GM23338 (cell line): ENCODE results near the gene EPHA5. TPM values are rescaled to one million over a fixed set of nuclear protein-coding genes. Genes with fewer than 3 reads are reported as not detected.

Experiments used
- ATAC-seq: fragments of 200-7000 bp; cut with Tn5 transposase; 3 replicates; pipeline ENCODE4 v1.9.1; 2020
- DNase-seq: peaks from one replicate; pipeline ENCODE4 v3.0.0-alpha.2; 2015; ENCODE audit warnings: low spot score
- H2AFZ ChIP-seq: fragments of 200-600 bp; sonication (generic); 2 replicates; pipeline ENCODE4 v1.8.0; 2016; ENCODE audit warnings: antibody characterized with exemption, mild to moderate bottlenecking, moderate library complexity
- H3F3A ChIP-seq: fragments of 200-600 bp; sonication (generic); replicated peaks from 2 replicates; pipeline ENCODE4 v1.8.0; 2017; ENCODE audit warnings: antibody characterized with exemption, mixed run types, low read depth
- H3K27ac ChIP-seq: fragments of 200-600 bp; sonication (generic); 2 replicates; pipeline ENCODE4 v1.6.1; 2016; ENCODE audit warnings: low read depth
- H3K27me3 ChIP-seq: fragments of 200-600 bp; sonication (generic); 2 replicates; pipeline ENCODE4 v1.8.0; 2016; ENCODE audit warnings: mild to moderate bottlenecking, mixed run types, moderate library complexity; ENCODE audit not compliant: insufficient read depth
- H3K36me3 ChIP-seq: fragments of 200-600 bp; sonication (generic); 2 replicates; pipeline ENCODE4 v1.8.0; 2016; ENCODE audit warnings: mild to moderate bottlenecking; ENCODE audit not compliant: insufficient read depth
- H3K4me1 ChIP-seq: fragments of 200-600 bp; sonication (generic); 2 replicates; pipeline ENCODE4 v1.8.0; 2016; ENCODE audit warnings: mild to moderate bottlenecking, moderate library complexity; ENCODE audit not compliant: insufficient read depth
- H3K4me2 ChIP-seq: fragments of 200-600 bp; sonication (generic); 2 replicates; pipeline ENCODE4 v1.7.1; 2017; ENCODE audit warnings: mixed run types
- H3K4me3 ChIP-seq: fragments of 200-600 bp; sonication (generic); 2 replicates; pipeline ENCODE4 v1.6.1; 2016; ENCODE audit warnings: mixed run types
- H3K79me2 ChIP-seq: fragments of 200-600 bp; sonication (generic); replicated peaks from 2 replicates; pipeline ENCODE4 v1.8.0; 2017; ENCODE audit warnings: mild to moderate bottlenecking; ENCODE audit not compliant: insufficient read depth
- H3K9me2 ChIP-seq: fragments of 200-600 bp; sonication (generic); 2 replicates; pipeline ENCODE4 v1.8.0; 2017; ENCODE audit not compliant: insufficient read depth
- H4K20me1 ChIP-seq: fragments of 200-600 bp; sonication (generic); replicated peaks from 2 replicates; pipeline ENCODE4 v1.8.0; 2017; ENCODE audit warnings: mild to moderate bottlenecking; ENCODE audit not compliant: insufficient read depth
- H3K27ac Mint-ChIP-seq: 2 replicates; pipeline ENCODE4 v1.8.0; 2020; ENCODE audit warnings: inconsistent platforms, mild to moderate bottlenecking, moderate library complexity, mixed read lengths
- H3K27me3 Mint-ChIP-seq: 3 replicates; pipeline ENCODE4 v1.8.0; 2022; ENCODE audit warnings: low read depth, mild to moderate bottlenecking, moderate library complexity, mixed read lengths, inconsistent platforms; ENCODE audit not compliant: insufficient read depth, poor library complexity
- H3K36me3 Mint-ChIP-seq: 3 replicates; pipeline ENCODE4 v1.8.0; 2021; ENCODE audit warnings: low read depth, mild to moderate bottlenecking, inconsistent platforms, moderate library complexity, mixed read lengths
- H3K4me1 Mint-ChIP-seq: 3 replicates; pipeline ENCODE4 v1.8.0; 2020; ENCODE audit warnings: mild to moderate bottlenecking, inconsistent platforms, mixed read lengths
- H3K4me3 Mint-ChIP-seq: 3 replicates; pipeline ENCODE4 v1.8.0; 2021; ENCODE audit warnings: moderate library complexity, mild to moderate bottlenecking, inconsistent platforms, mixed read lengths
- H3K9me3 Mint-ChIP-seq: 3 replicates; pipeline ENCODE4 v1.8.0; 2020; ENCODE audit warnings: moderate library complexity, mild to moderate bottlenecking, inconsistent platforms, mixed read lengths
- CREB1 ChIP-seq: fragments of 250-450 bp; sonication (Bioruptor Pico); IDR thresholded peaks from 2 replicates; pipeline ENCODE4 v1.5.0; 2020; ENCODE audit warnings: low read depth, mild to moderate bottlenecking, moderate library complexity
- EZH2 ChIP-seq: fragments of 200-600 bp; sonication (generic); IDR thresholded peaks from one replicate; pipeline ENCODE4 v1.8.0; 2017; ENCODE audit warnings: antibody characterized with exemption, mild to moderate bottlenecking, low read depth; ENCODE audit not compliant: unreplicated experiment
- EZH2phosphoT487 ChIP-seq: fragments of 200-600 bp; sonication (generic); IDR thresholded peaks from one replicate; pipeline ENCODE4 v1.8.1; 2018; ENCODE audit warnings: antibody characterized with exemption; ENCODE audit not compliant: unreplicated experiment
- JUNB ChIP-seq: IDR thresholded peaks from one replicate; pipeline ENCODE4 v1.6.1; 2016; ENCODE audit warnings: antibody characterized with exemption; ENCODE audit not compliant: unreplicated experiment
- NANOG ChIP-seq: IDR thresholded peaks from 2 replicates; pipeline ENCODE4 v1.6.1; 2016; ENCODE audit warnings: antibody characterized with exemption, borderline replicate concordance
- POLR2AphosphoS5 ChIP-seq: IDR thresholded peaks from 2 replicates; pipeline ENCODE4 v1.6.1; 2016; ENCODE audit warnings: antibody characterized with exemption, low read depth
- STAT1 ChIP-seq: IDR thresholded peaks from one replicate; pipeline ENCODE4 v1.6.1; 2016; ENCODE audit warnings: antibody characterized with exemption; ENCODE audit not compliant: unreplicated experiment
- ZNF114 ChIP-seq: fragments of 250-450 bp; sonication (Bioruptor Pico); IDR thresholded peaks from 2 replicates; pipeline ENCODE4 v1.5.0; 2020; ENCODE audit warnings: mild to moderate bottlenecking, moderate library complexity
- ZNF331 ChIP-seq: fragments of 250-450 bp; sonication (Bioruptor Pico); IDR thresholded peaks from 2 replicates; pipeline ENCODE4 v1.5.0; 2020; ENCODE audit warnings: low read depth, mild to moderate bottlenecking, moderate library complexity
- polyA plus RNA-seq: library from polyadenylated mRNA; unstranded; fragments of >200 nt; fragmentation: Nextera tagmentation; extraction: Ambion mirVana; gene quantifications from 2 replicates; pipeline ENCODE4 v1.2.1, GENCODE V29; 2016
- total RNA-seq: library from RNA; depleted of rRNA; stranded (reverse); fragments of >200 nt; shearing (Covaris generic); gene quantifications from 2 replicates; pipeline ENCODE4 v1.2.3, GENCODE V29; 2014
- TF ChIP-seq, protein P1 (sequence below): IDR thresholded peaks from one replicate; pipeline ENCODE4 v1.6.1; 2018; ENCODE audit warnings: antibody characterized with exemption; ENCODE audit not compliant: unreplicated experiment
- TF ChIP-seq, protein P2 (sequence below): IDR thresholded peaks from 2 replicates; pipeline ENCODE4 v1.6.1; 2016; ENCODE audit warnings: antibody characterized with exemption
- TF ChIP-seq, protein P3 (sequence below), 2 experiments: fragments of 200-600 bp in 1 of 2; sonication (generic) in 1 of 2; conservative IDR thresholded peaks; 2 replicates each; pipeline versions ENCODE4 v1.5.1 to v1.6.1; 2016 to 2017; ENCODE audit warnings: antibody characterized with exemption in 2 of 2, low read depth in 2 of 2, mild to moderate bottlenecking in 2 of 2, moderate library complexity in 1 of 2

The EPHA5 gene
- total and polyA plus RNA-seq, 2 experiments from 2014 or later: 0.05 to 0.24 TPM

DNA sequence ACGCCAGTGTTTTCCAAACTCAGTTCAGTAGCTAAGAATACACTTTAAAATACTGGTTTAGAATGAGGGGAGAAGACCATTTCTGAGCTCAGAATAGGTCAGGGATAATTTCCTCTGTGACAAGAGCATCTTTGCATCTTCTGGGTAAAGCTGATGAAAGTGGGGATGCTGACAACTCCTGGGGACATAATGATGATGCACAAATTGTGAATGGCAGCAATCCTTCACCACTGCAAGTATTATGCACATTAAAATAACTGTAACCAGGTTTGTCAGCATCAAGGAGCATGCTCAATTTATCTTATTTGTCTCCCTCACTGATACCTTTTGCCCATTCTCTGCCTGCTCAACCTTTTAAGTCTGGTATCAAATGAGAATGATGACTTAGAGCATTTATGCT is 248.2 kb downstream of the EPHA5 start:
- no peak overlapping the region for H3K4me3 ChIP-seq
- Mint-ChIP-seq H3K27ac (no peak overlapping the region), H3K9me3 (no peaks in the 10 kb centered on the region), H3K4me1 (no peaks in the 10 kb centered on the region), H3K4me3 (no peak overlapping the region), H3K36me3 (no peaks in the 10 kb centered on the region), H3K27me3 (no peaks in the 10 kb centered on the region)
- H3K27me3 ChIP-seq: no peaks in the 10 kb centered on the region
- no peak overlapping the region for H3K27ac ChIP-seq
- no peak overlapping the region for H2AFZ ChIP-seq
- DNase-seq: no peak
- no peaks in the 10 kb centered on the region for H3K9me2 ChIP-seq
- H3K36me3 ChIP-seq: no peaks in the 10 kb centered on the region
- TF ChIP-seq ZNF114 (CRISPR knock-in tag): no peak
- no peak for TF ChIP-seq EZH2phosphoT487
- no peaks in the 10 kb centered on the region for H3K4me1 ChIP-seq
- H3K79me2 ChIP-seq: no peaks in the 10 kb centered on the region
- no peaks in the 10 kb centered on the region for H3F3A ChIP-seq
- H3K4me2 ChIP-seq: no peak overlapping the region
- no peaks in the 10 kb centered on the region for H4K20me1 ChIP-seq
- no peak for ATAC-seq

DNA sequence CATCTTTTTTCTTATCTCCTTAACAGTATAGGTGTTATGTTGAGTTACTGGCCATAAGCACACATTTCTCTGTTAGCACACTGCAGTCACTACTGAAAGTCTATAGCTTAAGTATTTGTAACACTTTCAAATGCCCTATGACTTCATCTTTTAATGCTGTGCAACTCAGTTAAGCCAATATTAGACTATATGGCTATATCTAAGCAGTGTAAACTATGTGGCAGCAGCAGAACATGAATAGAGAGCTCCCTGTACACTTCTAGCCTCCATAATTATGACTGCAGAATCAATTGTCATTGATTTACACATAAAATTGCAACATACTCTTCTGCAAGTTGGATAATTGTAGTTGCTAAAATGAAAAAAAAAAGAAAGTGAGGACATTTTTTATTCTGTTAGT is 250.3 kb downstream of the EPHA5 start:
- H3K9me3 Mint-ChIP-seq: no peaks in the 10 kb centered on the region
- H2AFZ ChIP-seq: no peak overlapping the region
- H3K27ac Mint-ChIP-seq: no peak overlapping the region
- TF ChIP-seq CREB1 (CRISPR knock-in tag) (no peak), JUNB (no peak), EZH2phosphoT487 (no peak), STAT1 (no peak), NANOG (no peak), ZNF331 (CRISPR knock-in tag) (no peak), ZNF114 (CRISPR knock-in tag) (no peak), EZH2 (no peak), POLR2AphosphoS5 (no peak)
- TF ChIP-seq, protein P1, sequence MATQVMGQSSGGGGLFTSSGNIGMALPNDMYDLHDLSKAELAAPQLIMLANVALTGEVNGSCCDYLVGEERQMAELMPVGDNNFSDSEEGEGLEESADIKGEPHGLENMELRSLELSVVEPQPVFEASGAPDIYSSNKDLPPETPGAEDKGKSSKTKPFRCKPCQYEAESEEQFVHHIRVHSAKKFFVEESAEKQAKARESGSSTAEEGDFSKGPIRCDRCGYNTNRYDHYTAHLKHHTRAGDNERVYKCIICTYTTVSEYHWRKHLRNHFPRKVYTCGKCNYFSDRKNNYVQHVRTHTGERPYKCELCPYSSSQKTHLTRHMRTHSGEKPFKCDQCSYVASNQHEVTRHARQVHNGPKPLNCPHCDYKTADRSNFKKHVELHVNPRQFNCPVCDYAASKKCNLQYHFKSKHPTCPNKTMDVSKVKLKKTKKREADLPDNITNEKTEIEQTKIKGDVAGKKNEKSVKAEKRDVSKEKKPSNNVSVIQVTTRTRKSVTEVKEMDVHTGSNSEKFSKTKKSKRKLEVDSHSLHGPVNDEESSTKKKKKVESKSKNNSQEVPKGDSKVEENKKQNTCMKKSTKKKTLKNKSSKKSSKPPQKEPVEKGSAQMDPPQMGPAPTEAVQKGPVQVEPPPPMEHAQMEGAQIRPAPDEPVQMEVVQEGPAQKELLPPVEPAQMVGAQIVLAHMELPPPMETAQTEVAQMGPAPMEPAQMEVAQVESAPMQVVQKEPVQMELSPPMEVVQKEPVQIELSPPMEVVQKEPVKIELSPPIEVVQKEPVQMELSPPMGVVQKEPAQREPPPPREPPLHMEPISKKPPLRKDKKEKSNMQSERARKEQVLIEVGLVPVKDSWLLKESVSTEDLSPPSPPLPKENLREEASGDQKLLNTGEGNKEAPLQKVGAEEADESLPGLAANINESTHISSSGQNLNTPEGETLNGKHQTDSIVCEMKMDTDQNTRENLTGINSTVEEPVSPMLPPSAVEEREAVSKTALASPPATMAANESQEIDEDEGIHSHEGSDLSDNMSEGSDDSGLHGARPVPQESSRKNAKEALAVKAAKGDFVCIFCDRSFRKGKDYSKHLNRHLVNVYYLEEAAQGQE: no peak
- TF ChIP-seq, protein P2, sequence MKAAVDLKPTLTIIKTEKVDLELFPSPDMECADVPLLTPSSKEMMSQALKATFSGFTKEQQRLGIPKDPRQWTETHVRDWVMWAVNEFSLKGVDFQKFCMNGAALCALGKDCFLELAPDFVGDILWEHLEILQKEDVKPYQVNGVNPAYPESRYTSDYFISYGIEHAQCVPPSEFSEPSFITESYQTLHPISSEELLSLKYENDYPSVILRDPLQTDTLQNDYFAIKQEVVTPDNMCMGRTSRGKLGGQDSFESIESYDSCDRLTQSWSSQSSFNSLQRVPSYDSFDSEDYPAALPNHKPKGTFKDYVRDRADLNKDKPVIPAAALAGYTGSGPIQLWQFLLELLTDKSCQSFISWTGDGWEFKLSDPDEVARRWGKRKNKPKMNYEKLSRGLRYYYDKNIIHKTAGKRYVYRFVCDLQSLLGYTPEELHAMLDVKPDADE: no peak
- TF ChIP-seq, protein P3, sequence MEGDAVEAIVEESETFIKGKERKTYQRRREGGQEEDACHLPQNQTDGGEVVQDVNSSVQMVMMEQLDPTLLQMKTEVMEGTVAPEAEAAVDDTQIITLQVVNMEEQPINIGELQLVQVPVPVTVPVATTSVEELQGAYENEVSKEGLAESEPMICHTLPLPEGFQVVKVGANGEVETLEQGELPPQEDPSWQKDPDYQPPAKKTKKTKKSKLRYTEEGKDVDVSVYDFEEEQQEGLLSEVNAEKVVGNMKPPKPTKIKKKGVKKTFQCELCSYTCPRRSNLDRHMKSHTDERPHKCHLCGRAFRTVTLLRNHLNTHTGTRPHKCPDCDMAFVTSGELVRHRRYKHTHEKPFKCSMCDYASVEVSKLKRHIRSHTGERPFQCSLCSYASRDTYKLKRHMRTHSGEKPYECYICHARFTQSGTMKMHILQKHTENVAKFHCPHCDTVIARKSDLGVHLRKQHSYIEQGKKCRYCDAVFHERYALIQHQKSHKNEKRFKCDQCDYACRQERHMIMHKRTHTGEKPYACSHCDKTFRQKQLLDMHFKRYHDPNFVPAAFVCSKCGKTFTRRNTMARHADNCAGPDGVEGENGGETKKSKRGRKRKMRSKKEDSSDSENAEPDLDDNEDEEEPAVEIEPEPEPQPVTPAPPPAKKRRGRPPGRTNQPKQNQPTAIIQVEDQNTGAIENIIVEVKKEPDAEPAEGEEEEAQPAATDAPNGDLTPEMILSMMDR (conservative IDR thresholded peaks at IDR 0.05; ENCODE audit: low read depth in 2 of 2): no peak

More for the DNA sequence above, 250.3 kb downstream of the EPHA5 start:
- no peaks in the 10 kb centered on the region for H3K36me3 ChIP-seq
- H3K27ac ChIP-seq: no peak overlapping the region
- H3K36me3 Mint-ChIP-seq: no peaks in the 10 kb centered on the region
- no peak overlapping the region for H3K4me3 Mint-ChIP-seq
- no peaks in the 10 kb centered on the region for H3F3A ChIP-seq
- H3K4me1 ChIP-seq: no peaks in the 10 kb centered on the region
- no peaks in the 10 kb centered on the region for H4K20me1 ChIP-seq
- ATAC-seq (no peak), DNase-seq (no peak)
- H3K9me2 ChIP-seq: no peaks in the 10 kb centered on the region
- no peaks in the 10 kb centered on the region for H3K79me2 ChIP-seq
- H3K4me1 Mint-ChIP-seq: no peaks in the 10 kb centered on the region
- no peaks in the 10 kb centered on the region for H3K27me3 ChIP-seq
- no peak overlapping the region for H3K4me3 ChIP-seq
- H3K27me3 Mint-ChIP-seq: no peaks in the 10 kb centered on the region
- H3K4me2 ChIP-seq: no peak overlapping the region
